HUDEP-2 (cell line): Measurements from ENCODE around the gene ARRDC5.
"Not testable (repeated sequence)": the region's sequence is repeated elsewhere in the genome, so short reads cannot be mapped to it uniquely, and the experiment has no call there.

Source experiments
- DNase-seq, 76 experiments: peaks; one replicate each; lab custom pipeline; 2025; ENCODE audit not compliant: unreplicated experiment in 76 of 76; lab: John Stamatoyannopoulos, UW

Gene ARRDC5

GRCh38 chr19:4910594-4911281 lies 8.0 kb upstream of the ARRDC5 start:
- peak in 9 of 76 experiments; percentile 9 to 43 (median 20) for DNase-seq

- peak in 74 of 76 experiments; percentile 72 to 99 (median 95) for DNase-seq
Measured at GRCh38 chr19:4909897-4910593, 7.3 kb upstream of the ARRDC5 start.

GRCh38 chr19:4909156-4909896 lies 6.6 kb upstream of the ARRDC5 start, which contains the start of gene UHRF1:
Gene UHRF1, plus strand, starts transcription at chr19:4909501. Its CDS starts 1,385 bp downstream, at chr19:4910886.
- peak in 58 of 76 experiments; percentile 12 to 72 (median 54) for DNase-seq

- no peak for DNase-seq
Measured at GRCh38 chr19:4908781-4909155, 6.1 kb upstream of the ARRDC5 start.

GRCh38 chr19:4908360-4908759 lies 5.7 kb upstream of the ARRDC5 start:
- no peak for DNase-seq

- no peak for DNase-seq
Measured at GRCh38 chr19:4906963-4907362, 4.3 kb upstream of the ARRDC5 start.

- no peak for DNase-seq
Measured at GRCh38 chr19:4904481-4904880, 1.8 kb upstream of the ARRDC5 start.

GRCh38 chr19:4900879-4901278 lies 1.8 kb downstream of the ARRDC5 start:
- not testable (repeated sequence) for DNase-seq

- no peak for DNase-seq
Measured at GRCh38 chr19:4897146-4897545, 5.5 kb downstream of the ARRDC5 start.

- DNase-seq: no peak
Measured at GRCh38 chr19:4896372-4896771, 6.3 kb downstream of the ARRDC5 start.

GRCh38 chr19:4892962-4893361 lies 9.7 kb downstream of the ARRDC5 start:
- DNase-seq: not testable (repeated sequence)

GRCh38 chr19:4891066-4891465 lies 11.6 kb downstream of the ARRDC5 start:
- DNase-seq: no peak

- peak in 2 of 76 experiments; percentile 15 to 23 for DNase-seq
Measured at GRCh38 chr19:4889034-4889815, 13.5 kb downstream of the ARRDC5 start.

GRCh38 chr19:4887803-4888202 lies 14.9 kb downstream of the ARRDC5 start:
- not testable (repeated sequence) for DNase-seq

GRCh38 chr19:4884993-4885392 lies 17.7 kb downstream of the ARRDC5 start:
- DNase-seq: not testable (repeated sequence)

GRCh38 chr19:4882874-4883273 lies 19.8 kb downstream of the ARRDC5 start:
- DNase-seq: not testable (repeated sequence)

GRCh38 chr19:4879041-4879440 lies 23.7 kb downstream of the ARRDC5 start:
- DNase-seq: no peak

- no peak for DNase-seq
Measured at GRCh38 chr19:4878491-4878968, 24.2 kb downstream of the ARRDC5 start.

GRCh38 chr19:4877753-4878490 lies 24.8 kb downstream of the ARRDC5 start:
- DNase-seq: no peak

GRCh38 chr19:4873930-4874329 lies 28.8 kb downstream of the ARRDC5 start:
- no peak for DNase-seq
